ENCODE measurements around the gene GPC5. TPM values are rescaled to one million over a fixed set of nuclear protein-coding genes. Genes with fewer than 3 reads are reported as not detected.

GPC5 gene
- total RNA-seq, 1 experiment from 2014 or later, result 0.15 TPM

DNA sequence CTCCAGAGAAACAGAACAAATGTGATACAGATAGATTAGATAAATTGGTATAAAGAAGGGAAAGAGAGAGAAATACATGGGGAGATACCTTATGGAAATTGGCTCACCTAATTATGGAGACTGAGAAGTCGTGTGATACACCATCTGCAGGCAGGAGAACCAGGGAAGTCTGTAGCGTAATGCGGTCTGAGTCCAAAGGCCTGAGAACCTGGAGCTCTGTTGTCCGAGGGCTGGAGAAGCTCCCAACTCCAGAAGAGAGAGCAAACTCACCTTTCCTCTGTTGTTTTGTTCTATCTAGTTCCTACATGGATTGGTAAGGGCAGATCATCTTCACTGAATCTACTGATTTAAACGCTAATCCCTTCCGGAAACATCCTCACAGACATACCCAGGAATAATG is 1179.9 kb downstream of the GPC5 start:
- DNase-seq, result no peak
- Histone ChIP-seq H3K56ac (ENCODE audit: insufficient read length, low read depth, low read length) (no peak overlapping the region), H2BK120ac (ENCODE audit: low read depth, low read length, poor library complexity, severe bottlenecking) (no peak overlapping the region), H4K8ac (replicated peaks; ENCODE audit: insufficient read length, low read depth, low read length) (no peak overlapping the region), H3K9ac (ENCODE audit: extremely low read depth, insufficient read length, low read length) (no peak overlapping the region), H3T11ph (ENCODE audit: low read length) (no peak overlapping the region), H2BK12ac (ENCODE audit: insufficient read length, low read depth, low read length) (no peak overlapping the region), H3K4me2 (ENCODE audit: insufficient read depth, insufficient read length, low read length) (no peak overlapping the region), H2BK5ac (ENCODE audit: insufficient read length, low read length) (no peak overlapping the region), H2AFZ (ENCODE audit: low read length) (no peak overlapping the region), H3K18ac (ENCODE audit: insufficient read length, low read depth, low read length) (no peak overlapping the region), H3K4ac (ENCODE audit: low read depth, low read length) (no peak overlapping the region), H3K27ac (ENCODE audit: insufficient read length, low read depth, low read length) (no peak overlapping the region), H3K23me2 (ENCODE audit: insufficient read length, low read depth, low read length, poor library complexity, severe bottlenecking) (no peaks in the 10 kb centered on the region), H2AK5ac (ENCODE audit: insufficient read length, low read length) (no peak overlapping the region), H3K79me2 (ENCODE audit: insufficient read depth, low read length) (no peaks in the 10 kb centered on the region), H4K5ac (ENCODE audit: insufficient read length, low read depth, low read length) (no peak overlapping the region), H3K4me1 (ENCODE audit: insufficient read depth, low read length) (no peaks in the 10 kb centered on the region), H3K23ac (ENCODE audit: insufficient read length, low read depth, low read length) (no peak overlapping the region), H4K20me1 (ENCODE audit: control insufficient read depth, insufficient read depth, insufficient read length) (no peaks in the 10 kb centered on the region), H3K79me1 (ENCODE audit: insufficient read depth, low read depth, low read length, poor library complexity, severe bottlenecking) (no peaks in the 10 kb centered on the region), H2BK15ac (ENCODE audit: low read depth, low read length) (no peak overlapping the region), H3K14ac (ENCODE audit: insufficient read depth, low read length) (no peak overlapping the region), H2BK20ac (ENCODE audit: low read depth, low read length, poor library complexity, severe bottlenecking) (no peak overlapping the region), H4K91ac (ENCODE audit: insufficient read length, low read depth, low read length) (no peak overlapping the region), H3K27me3 (ENCODE audit: insufficient read depth, low read length) (no peaks in the 10 kb centered on the region), H3K9me3 (ENCODE audit: control insufficient read depth, low read depth, low read length) (no peaks in the 10 kb centered on the region)
- TF ChIP-seq, protein P1, sequence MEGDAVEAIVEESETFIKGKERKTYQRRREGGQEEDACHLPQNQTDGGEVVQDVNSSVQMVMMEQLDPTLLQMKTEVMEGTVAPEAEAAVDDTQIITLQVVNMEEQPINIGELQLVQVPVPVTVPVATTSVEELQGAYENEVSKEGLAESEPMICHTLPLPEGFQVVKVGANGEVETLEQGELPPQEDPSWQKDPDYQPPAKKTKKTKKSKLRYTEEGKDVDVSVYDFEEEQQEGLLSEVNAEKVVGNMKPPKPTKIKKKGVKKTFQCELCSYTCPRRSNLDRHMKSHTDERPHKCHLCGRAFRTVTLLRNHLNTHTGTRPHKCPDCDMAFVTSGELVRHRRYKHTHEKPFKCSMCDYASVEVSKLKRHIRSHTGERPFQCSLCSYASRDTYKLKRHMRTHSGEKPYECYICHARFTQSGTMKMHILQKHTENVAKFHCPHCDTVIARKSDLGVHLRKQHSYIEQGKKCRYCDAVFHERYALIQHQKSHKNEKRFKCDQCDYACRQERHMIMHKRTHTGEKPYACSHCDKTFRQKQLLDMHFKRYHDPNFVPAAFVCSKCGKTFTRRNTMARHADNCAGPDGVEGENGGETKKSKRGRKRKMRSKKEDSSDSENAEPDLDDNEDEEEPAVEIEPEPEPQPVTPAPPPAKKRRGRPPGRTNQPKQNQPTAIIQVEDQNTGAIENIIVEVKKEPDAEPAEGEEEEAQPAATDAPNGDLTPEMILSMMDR (conservative IDR thresholded peaks at IDR 0.05), result no peak
- H3K36me3 Mint-ChIP-seq (ENCODE audit: insufficient read depth in 1 of 3, low read depth in 3 of 3), result no peaks in the 10 kb centered on the region; a peak in 1 of 7 replicates
- H3K27me3 Mint-ChIP-seq (ENCODE audit: low read depth), result peaks cover 2% of the 10 kb centered on the region; the same call in 1 of the 2 replicates
- peaks cover 4% of the 10 kb centered on the region in 2 experiments; a peak in 2 of 5 replicates for H3K9me3 Mint-ChIP-seq
- H3K4me3 Mint-ChIP-seq, result no peak overlapping the region
- WGBS (ENCODE audit: extremely low coverage, insufficient read length, low lambda C conversion rate), result no CpG with 5 or more reads among the region's 6 CpGs
- no peak overlapping the region for H3K27ac Mint-ChIP-seq
- peaks cover 0 to 2% of the 10 kb centered on the region in 2 experiments; a peak in 1 of 4 replicates for H3K4me1 Mint-ChIP-seq

All from H9 (cell line).